Coronary artery (tissue), 2 donors: Measurements from ENCODE around the gene GBGT1.

ENCODE experiments used
- DNase-seq: peaks from one replicate; pipeline ENCODE4 v3.0.0-alpha.2; 2017; ENCODE audit warnings: low spot score
- H3K27ac ChIP-seq, 2 donors: fragments of 200-600 bp; sonication (generic); one replicate each; pipeline ENCODE4 v1.5.1; 2016 to 2019
- H3K4me3 ChIP-seq: fragments of 200-600 bp; sonication (generic); 2 replicates; pipeline ENCODE4 v1.5.1; 2016; ENCODE audit warnings: mild to moderate bottlenecking, moderate library complexity
- CTCF ChIP-seq: fragments of 200-600 bp; sonication (generic); IDR thresholded peaks from one replicate; pipeline ENCODE4 v1.5.1; 2019; ENCODE audit warnings: antibody characterized with exemption

GBGT1 gene

GRCh38 chr9:133162861-133163503 lies 732 bp downstream of the GBGT1 start:
- TF ChIP-seq CTCF, result no peak
- Histone ChIP-seq H3K27ac (peak overlapping the region; percentile 19 to 72), H3K4me3 (peak overlapping the region; percentile 76)
- peak; percentile 71 for DNase-seq

DNA sequence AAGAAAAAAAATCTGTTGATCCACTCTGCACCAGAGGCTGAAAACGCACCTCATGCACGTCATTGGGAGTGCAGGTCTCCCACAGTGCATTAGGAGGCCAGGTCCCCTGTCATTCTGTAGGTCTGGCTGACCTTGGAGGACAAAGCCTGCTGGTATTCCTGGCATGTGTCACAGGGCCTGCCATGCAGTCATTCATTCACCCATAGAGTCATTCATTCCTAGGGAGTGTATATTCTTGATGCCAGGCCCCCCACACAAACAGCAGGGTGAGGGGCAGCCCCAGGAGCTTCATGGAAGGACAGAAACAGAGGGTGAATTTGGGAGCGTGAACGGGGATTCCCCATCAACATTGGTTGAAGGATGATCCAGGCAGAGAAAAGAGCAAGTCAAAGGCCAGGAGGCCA lies 2.2 kb downstream of the GBGT1 start:
- no peak for TF ChIP-seq CTCF
- peak overlapping the region in 1 of 2 donors; percentile 5 for H3K27ac ChIP-seq
- peak; percentile 66 for DNase-seq
- no peak overlapping the region for H3K4me3 ChIP-seq

- Histone ChIP-seq H3K4me3 (no peak overlapping the region), H3K27ac (peak overlapping the region in 1 of 2 donors; percentile 73)
- DNase-seq, result peak; percentile 84
- TF ChIP-seq CTCF, result peak; percentile 32
Observed at GRCh38 chr9:133160742-133161546, 2.8 kb downstream of the GBGT1 start.

GRCh38 chr9:133158695-133159094 lies 5.0 kb downstream of the GBGT1 start:
- H3K4me3 ChIP-seq, result no peak overlapping the region
- DNase-seq, result no peak
- no peak overlapping the region for H3K27ac ChIP-seq
- TF ChIP-seq CTCF, result no peak

DNA sequence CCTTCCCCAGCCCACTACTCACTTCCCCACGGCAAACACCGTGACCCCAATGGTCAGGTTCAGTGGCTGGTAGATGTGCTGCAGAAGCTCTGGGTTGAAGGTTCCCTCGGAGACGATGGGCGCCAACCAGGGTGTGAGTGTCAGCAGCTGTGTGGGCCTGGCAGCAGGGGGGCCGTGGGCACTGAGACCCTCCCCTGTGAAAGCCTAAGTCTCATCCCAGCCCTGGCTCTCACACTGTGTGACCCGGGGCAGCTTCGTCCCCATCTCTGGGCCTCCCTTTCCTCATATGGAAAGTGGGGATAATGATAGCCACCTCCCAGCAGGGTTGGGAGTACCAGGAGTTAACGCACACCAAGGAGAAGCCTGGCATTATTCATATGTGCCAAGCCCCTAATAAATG lies 8.6 kb downstream of the GBGT1 start:
- no peak overlapping the region for H3K27ac ChIP-seq
- DNase-seq, result no peak
- H3K4me3 ChIP-seq, result no peak overlapping the region
- no peak for TF ChIP-seq CTCF

- DNase-seq, result no peak
- Histone ChIP-seq H3K4me3 (no peak overlapping the region), H3K27ac (no peak overlapping the region)
- no peak for TF ChIP-seq CTCF
Observed at GRCh38 chr9:133154097-133154989, 9.4 kb downstream of the GBGT1 start.
